DND-41 (cell line): ENCODE results near the gene IL1RAP.

ENCODE experiments used
- ATAC-seq: fragments of 200-7000 bp; cut with Tn5 transposase; 3 replicates; pipeline ENCODE4 v1.9.1; 2021; ENCODE audit warnings: low read depth; ENCODE audit not compliant: insufficient read depth
- DNase-seq: peaks from one replicate; pipeline ENCODE4 v3.0.0-alpha.2; 2020
- H2AFZ ChIP-seq: 2 replicates; pipeline ENCODE4 v1.6.0; 2012; ENCODE audit warnings: low read depth, low read length
- H3K27ac ChIP-seq: 2 replicates; pipeline ENCODE4 v1.5.1; 2012; ENCODE audit warnings: low read length, inconsistent platforms
- H3K27me3 ChIP-seq: fragments of 200-600 bp; sonication (generic); 2 replicates; pipeline ENCODE4 v1.6.0; 2012; ENCODE audit warnings: low read length, mild to moderate bottlenecking, inconsistent platforms; ENCODE audit not compliant: insufficient read depth, poor library complexity
- H3K36me3 ChIP-seq: 2 replicates; pipeline ENCODE4 v1.5.1; 2012; ENCODE audit warnings: low read length, inconsistent platforms; ENCODE audit not compliant: insufficient read depth
- H3K4me1 ChIP-seq: 2 replicates; pipeline ENCODE4 v1.5.1; 2012; ENCODE audit warnings: mild to moderate bottlenecking, low read length; ENCODE audit not compliant: insufficient read depth
- H3K4me2 ChIP-seq: 2 replicates; pipeline ENCODE4 v1.6.0; 2012; ENCODE audit warnings: mild to moderate bottlenecking, moderate library complexity, low read length, inconsistent platforms; ENCODE audit not compliant: insufficient read depth
- H3K4me3 ChIP-seq, 2 experiments: fragments of 200-600 bp in 1 of 2; shearing (Covaris generic) in 1 of 2; 2 replicates each; pipeline ENCODE4 v1.5.1; 2012 to 2016; ENCODE audit warnings: inconsistent platforms in 2 of 2, low read length in 2 of 2, mild to moderate bottlenecking in 2 of 2, low read depth in 1 of 2, moderate library complexity in 1 of 2
- H3K79me2 ChIP-seq: 2 replicates; pipeline ENCODE4 v1.6.0; 2012; ENCODE audit warnings: low read length, inconsistent platforms; ENCODE audit not compliant: insufficient read depth
- H3K9ac ChIP-seq: 2 replicates; pipeline ENCODE4 v1.6.0; 2012; ENCODE audit warnings: low read depth, mild to moderate bottlenecking, inconsistent platforms, low read length, moderate library complexity
- H3K9me3 ChIP-seq: 2 replicates; pipeline ENCODE4 v1.5.1; 2012; ENCODE audit warnings: low read length, moderate library complexity, mild to moderate bottlenecking, inconsistent platforms; ENCODE audit not compliant: insufficient read depth, severe bottlenecking
- H4K20me1 ChIP-seq: 2 replicates; pipeline ENCODE4 v1.6.0; 2012; ENCODE audit warnings: low read length; ENCODE audit not compliant: insufficient read depth
- EZH2 ChIP-seq: IDR thresholded peaks from 3 replicates; pipeline ENCODE4 v1.6.1; 2012; ENCODE audit warnings: borderline replicate concordance, low read depth, mild to moderate bottlenecking, moderate library complexity, low read length, inconsistent platforms; ENCODE audit not compliant: severe bottlenecking
- TF ChIP-seq, protein P1 (sequence below): IDR thresholded peaks from 2 replicates; pipeline ENCODE4 v1.5.1; 2012; ENCODE audit warnings: borderline replicate concordance, low read length, moderate library complexity, mild to moderate bottlenecking; ENCODE audit not compliant: poor library complexity, severe bottlenecking; ENCODE audit errors: extremely low read depth

The IL1RAP gene

DNA sequence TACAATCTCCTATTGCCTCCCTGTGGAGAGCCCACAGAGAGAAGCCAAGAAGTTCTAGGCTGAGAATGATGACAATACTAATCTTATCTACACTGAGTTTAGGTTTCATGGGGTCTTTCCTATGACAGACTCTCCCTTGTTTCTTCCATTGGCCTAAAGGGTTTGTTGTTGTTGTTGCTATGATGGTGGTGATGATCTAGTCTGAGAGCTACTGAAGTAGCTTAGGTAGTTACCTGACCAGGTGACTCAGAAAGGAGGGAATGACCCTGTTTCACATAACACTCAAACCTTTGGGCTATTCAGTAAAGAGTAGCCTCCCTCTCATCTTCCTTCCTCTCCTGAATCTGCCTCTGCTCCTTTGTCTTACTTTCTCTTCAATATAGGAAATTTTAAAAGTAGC lies 178.4 kb downstream of the IL1RAP start:
- Histone ChIP-seq H3K36me3 (no peaks in the 10 kb centered on the region), H4K20me1 (no peaks in the 10 kb centered on the region), H3K27ac (no peak overlapping the region), H3K79me2 (no peaks in the 10 kb centered on the region), H3K4me1 (no peaks in the 10 kb centered on the region), H3K27me3 (no peaks in the 10 kb centered on the region), H3K9ac (no peak overlapping the region), H3K4me2 (no peak overlapping the region), H3K9me3 (no peaks in the 10 kb centered on the region), H3K4me3 (no peak overlapping the region), H2AFZ (no peak overlapping the region; the same call in 1 of the 2 replicates)
- TF ChIP-seq EZH2 = no peak
- TF ChIP-seq, protein P1, sequence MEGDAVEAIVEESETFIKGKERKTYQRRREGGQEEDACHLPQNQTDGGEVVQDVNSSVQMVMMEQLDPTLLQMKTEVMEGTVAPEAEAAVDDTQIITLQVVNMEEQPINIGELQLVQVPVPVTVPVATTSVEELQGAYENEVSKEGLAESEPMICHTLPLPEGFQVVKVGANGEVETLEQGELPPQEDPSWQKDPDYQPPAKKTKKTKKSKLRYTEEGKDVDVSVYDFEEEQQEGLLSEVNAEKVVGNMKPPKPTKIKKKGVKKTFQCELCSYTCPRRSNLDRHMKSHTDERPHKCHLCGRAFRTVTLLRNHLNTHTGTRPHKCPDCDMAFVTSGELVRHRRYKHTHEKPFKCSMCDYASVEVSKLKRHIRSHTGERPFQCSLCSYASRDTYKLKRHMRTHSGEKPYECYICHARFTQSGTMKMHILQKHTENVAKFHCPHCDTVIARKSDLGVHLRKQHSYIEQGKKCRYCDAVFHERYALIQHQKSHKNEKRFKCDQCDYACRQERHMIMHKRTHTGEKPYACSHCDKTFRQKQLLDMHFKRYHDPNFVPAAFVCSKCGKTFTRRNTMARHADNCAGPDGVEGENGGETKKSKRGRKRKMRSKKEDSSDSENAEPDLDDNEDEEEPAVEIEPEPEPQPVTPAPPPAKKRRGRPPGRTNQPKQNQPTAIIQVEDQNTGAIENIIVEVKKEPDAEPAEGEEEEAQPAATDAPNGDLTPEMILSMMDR = no peak
- ATAC-seq (no peak), DNase-seq (no peak)

DNA sequence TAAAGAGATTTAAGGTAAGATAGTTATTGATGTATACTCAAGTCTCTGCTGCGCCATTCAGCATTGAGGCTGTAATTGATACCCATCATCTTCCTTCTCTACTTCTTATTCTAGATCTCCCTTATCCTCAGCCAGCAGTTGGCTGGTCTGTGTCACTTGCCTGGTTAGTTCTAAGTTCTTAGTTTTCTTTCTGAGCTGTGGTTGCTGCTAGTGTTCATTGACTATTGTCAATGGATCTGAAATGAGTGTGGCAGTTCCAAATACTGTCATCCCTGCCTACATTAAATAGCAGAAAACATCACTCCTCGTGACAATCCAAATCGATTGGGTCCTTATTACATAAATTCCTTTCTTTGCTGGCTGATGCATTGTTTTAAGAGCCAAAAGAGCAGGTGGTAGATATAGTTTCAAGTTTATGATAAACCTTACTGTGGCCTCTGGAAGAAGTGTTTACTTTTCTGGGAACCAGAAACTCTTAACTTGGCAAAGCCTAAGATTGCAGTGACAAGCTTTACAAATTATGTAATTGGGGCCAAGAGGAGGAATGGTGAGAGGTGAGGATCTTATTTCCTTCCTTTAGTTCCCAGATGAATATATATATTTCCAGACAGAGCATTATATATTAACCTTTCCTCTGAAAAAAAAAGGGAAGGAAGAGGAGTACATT lies 180.6 kb downstream of the IL1RAP start:
- Histone ChIP-seq H3K36me3 (no peaks in the 10 kb centered on the region), H3K9me3 (no peaks in the 10 kb centered on the region), H3K27ac (no peak overlapping the region), H3K4me2 (no peak overlapping the region), H3K79me2 (no peaks in the 10 kb centered on the region), H3K4me3 (no peak overlapping the region), H4K20me1 (no peaks in the 10 kb centered on the region), H3K4me1 (no peaks in the 10 kb centered on the region), H3K9ac (no peak overlapping the region), H2AFZ (no peak overlapping the region), H3K27me3 (no peaks in the 10 kb centered on the region)
- no peak for TF ChIP-seq EZH2
- TF ChIP-seq, protein P1 = no peak
- ATAC-seq (no peak), DNase-seq (no peak)

DNA sequence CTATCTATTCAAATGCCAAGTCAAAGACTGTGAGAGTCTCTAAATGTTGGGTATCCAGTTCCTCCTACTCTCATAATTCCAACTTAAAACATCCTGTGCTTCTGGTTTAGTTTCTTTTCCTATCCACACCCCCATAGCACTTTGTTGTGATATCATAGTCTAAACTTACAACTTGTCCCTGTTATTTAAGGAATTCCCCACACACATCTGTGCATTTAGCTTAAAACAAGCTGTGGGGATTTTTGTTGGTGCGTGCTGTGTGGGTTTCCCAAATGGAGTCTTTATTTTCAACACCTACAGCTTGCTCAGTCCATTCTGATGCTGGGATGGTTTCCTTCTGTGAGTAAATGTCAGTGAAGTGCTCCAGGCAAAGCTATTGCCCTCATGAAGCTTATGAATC lies 181.3 kb downstream of the IL1RAP start:
- no peak overlapping the region for H3K27ac ChIP-seq
- TF ChIP-seq EZH2 = no peak
- TF ChIP-seq, protein P1 = no peak

More for the DNA sequence above, 181.3 kb downstream of the IL1RAP start:
- Histone ChIP-seq H3K9me3 (no peaks in the 10 kb centered on the region), H3K4me3 (no peak overlapping the region), H4K20me1 (no peaks in the 10 kb centered on the region), H2AFZ (no peak overlapping the region; the same call in 1 of the 2 replicates), H3K27me3 (no peaks in the 10 kb centered on the region), H3K4me1 (no peaks in the 10 kb centered on the region), H3K9ac (no peak overlapping the region), H3K36me3 (no peaks in the 10 kb centered on the region), H3K79me2 (no peaks in the 10 kb centered on the region), H3K4me2 (no peak overlapping the region)
- no peak for DNase-seq
- ATAC-seq = no peak
